Keratinocyte (primary cell): ENCODE results near the gene FARP2.

Source experiments
- EZH2 ChIP-seq: IDR thresholded peaks from one replicate; pipeline ENCODE4 v1.6.1; 2012; ENCODE audit warnings: inconsistent platforms, mild to moderate bottlenecking, low read length, moderate library complexity
- TF ChIP-seq, protein P1 (sequence below), 3 experiments: IDR thresholded peaks in 1 of 3; conservative IDR thresholded peaks in 1 of 3; optimal IDR thresholded peaks in 1 of 3; 2 replicates in 2 of 3; 3 replicates in 1 of 3; pipeline versions ENCODE3 to v1.5.1; 2011; ENCODE audit warnings: low read length in 3 of 3, mild to moderate bottlenecking in 3 of 3, moderate library complexity in 2 of 3, control low read depth in 1 of 3, inconsistent platforms in 1 of 3; ENCODE audit not compliant: insufficient read depth in 2 of 3; ENCODE audit errors: extremely low read depth in 1 of 3

DNA sequence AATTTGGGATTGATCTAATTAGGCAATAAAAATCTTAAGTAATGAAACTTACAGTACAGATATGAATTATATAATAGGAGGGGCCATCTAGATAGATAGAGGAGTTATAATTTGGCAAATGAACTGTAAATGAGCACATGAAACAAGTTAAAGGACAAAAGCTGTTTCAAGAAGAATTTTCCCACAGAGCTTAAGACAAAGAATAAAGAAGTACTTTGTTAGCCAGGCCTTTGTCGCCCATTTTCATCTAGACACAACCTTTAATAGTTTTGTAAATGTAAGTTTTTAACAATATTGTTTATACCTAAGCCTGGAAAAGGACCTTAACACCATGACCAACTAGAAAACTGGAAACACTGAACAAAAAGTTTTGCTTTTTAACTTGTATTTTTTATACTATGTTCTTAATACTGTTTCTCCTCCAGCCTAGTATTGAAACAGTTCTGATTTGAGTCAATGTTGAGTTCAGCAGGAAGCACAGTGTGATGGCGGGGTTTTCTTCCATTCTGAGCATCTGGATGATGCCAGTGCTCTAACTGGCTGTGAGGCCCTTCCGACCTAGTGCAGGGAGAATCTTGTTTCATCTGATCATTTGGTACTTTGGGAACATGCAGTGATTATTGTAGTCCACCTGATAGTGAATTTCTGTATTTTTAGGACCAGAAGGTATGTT is 37.6 kb downstream of the FARP2 start:
- TF ChIP-seq, protein P1, sequence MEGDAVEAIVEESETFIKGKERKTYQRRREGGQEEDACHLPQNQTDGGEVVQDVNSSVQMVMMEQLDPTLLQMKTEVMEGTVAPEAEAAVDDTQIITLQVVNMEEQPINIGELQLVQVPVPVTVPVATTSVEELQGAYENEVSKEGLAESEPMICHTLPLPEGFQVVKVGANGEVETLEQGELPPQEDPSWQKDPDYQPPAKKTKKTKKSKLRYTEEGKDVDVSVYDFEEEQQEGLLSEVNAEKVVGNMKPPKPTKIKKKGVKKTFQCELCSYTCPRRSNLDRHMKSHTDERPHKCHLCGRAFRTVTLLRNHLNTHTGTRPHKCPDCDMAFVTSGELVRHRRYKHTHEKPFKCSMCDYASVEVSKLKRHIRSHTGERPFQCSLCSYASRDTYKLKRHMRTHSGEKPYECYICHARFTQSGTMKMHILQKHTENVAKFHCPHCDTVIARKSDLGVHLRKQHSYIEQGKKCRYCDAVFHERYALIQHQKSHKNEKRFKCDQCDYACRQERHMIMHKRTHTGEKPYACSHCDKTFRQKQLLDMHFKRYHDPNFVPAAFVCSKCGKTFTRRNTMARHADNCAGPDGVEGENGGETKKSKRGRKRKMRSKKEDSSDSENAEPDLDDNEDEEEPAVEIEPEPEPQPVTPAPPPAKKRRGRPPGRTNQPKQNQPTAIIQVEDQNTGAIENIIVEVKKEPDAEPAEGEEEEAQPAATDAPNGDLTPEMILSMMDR (optimal IDR thresholded peaks at IDR 0.05 in 1 of 3, IDR thresholded peaks at IDR 0.05 in 1 of 3, conservative IDR thresholded peaks at IDR 0.05 in 1 of 3; ENCODE audit: extremely low read depth in 1 of 3, insufficient read depth in 2 of 3, low read length in 3 of 3) = no peak
- TF ChIP-seq EZH2 = no peak
